HG03066 (cell line): ENCODE results near the gene B3GNT9.

ENCODE experiments used
- ATAC-seq: cut with Tn5 transposase; IDR thresholded peaks from one replicate; pipeline ENCODE4 v1.9.1; 2021; ENCODE audit warnings: low read depth; ENCODE audit not compliant: unreplicated experiment

B3GNT9 gene

GRCh38 chr16:67116388-67117311 lies 34.1 kb downstream of the B3GNT9 start:
- no peak for ATAC-seq

- ATAC-seq: no peak
These were observed 35.2 kb downstream of the B3GNT9 start for GRCh38 chr16:67115639-67116038.

- no peak for ATAC-seq
These were observed 36.0 kb downstream of the B3GNT9 start for GRCh38 chr16:67114793-67115192.

GRCh38 chr16:67112591-67113399 lies 38.0 kb downstream of the B3GNT9 start:
- ATAC-seq: no peak

- no peak for ATAC-seq
These were observed 38.8 kb downstream of the B3GNT9 start for GRCh38 chr16:67111951-67112444.

- ATAC-seq: peak; percentile 77
These were observed 41.2 kb downstream of the B3GNT9 start, which contains the start of gene PHAF1 for GRCh38 chr16:67109407-67110135. TSS of gene PHAF1 (plus strand) at chr16:67109941. CDS start at chr16:67110176, 235 bp downstream.

GRCh38 chr16:67108931-67109406 lies 41.8 kb downstream of the B3GNT9 start:
- no peak for ATAC-seq

GRCh38 chr16:67108489-67108888 lies 42.3 kb downstream of the B3GNT9 start:
- ATAC-seq: no peak

GRCh38 chr16:67105881-67106280 lies 44.9 kb downstream of the B3GNT9 start:
- no peak for ATAC-seq

- no peak for ATAC-seq
These were observed 45.6 kb downstream of the B3GNT9 start for GRCh38 chr16:67105246-67105645.

GRCh38 chr16:67104845-67105244 lies 46.0 kb downstream of the B3GNT9 start:
- ATAC-seq: no peak

GRCh38 chr16:67104061-67104460 lies 46.7 kb downstream of the B3GNT9 start:
- no peak for ATAC-seq

GRCh38 chr16:67101311-67102082 lies 49.3 kb downstream of the B3GNT9 start:
- no peak for ATAC-seq

- ATAC-seq: no peak
These were observed 50.1 kb downstream of the B3GNT9 start for GRCh38 chr16:67100569-67101310.

GRCh38 chr16:67098599-67098998 lies 52.2 kb downstream of the B3GNT9 start:
- ATAC-seq: no peak
